ENCODE data around the gene TRIM75.
A peak's percentile ranks its signal among the peaks of the same experiment; 100 is the strongest.
"Not testable (repeated sequence)": the region's sequence is repeated elsewhere in the genome, so short reads cannot be mapped to it uniquely, and the experiment has no call there.

Gene TRIM75

DNA sequence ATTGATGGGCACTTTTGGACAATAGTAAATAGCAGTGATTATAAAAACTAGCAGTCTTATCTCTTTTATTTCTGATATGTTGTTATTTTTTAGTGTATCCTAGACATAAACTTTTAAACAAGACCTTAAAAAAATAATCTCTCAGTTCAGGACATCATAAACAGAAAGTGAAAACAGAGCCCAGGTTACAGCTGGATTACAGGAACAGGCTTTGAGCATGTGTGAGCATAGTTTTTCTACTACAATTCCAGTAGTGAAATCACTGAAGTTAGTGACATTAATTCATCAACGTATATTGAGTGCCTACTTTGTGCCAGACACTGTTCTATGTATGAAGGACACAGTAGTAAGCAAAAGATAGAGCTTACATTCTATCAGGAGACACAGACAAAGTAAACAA, 16.9 kb downstream of the TRIM75 start:
- no peak for DNase-seq
- in situ Hi-C loops (cut with MboI; ENCODE audit: low pct_unique_long_range_greater_than_20kb, low sequenced_read_pairs), result no loop called here

GRCh38 chr4:165073346-165073745, 19.7 kb downstream of the TRIM75 start:
- in situ Hi-C loops (cut with MboI; ENCODE audit: low pct_unique_long_range_greater_than_20kb, low sequenced_read_pairs); DNase-seq: not testable (repeated sequence)

DNA sequence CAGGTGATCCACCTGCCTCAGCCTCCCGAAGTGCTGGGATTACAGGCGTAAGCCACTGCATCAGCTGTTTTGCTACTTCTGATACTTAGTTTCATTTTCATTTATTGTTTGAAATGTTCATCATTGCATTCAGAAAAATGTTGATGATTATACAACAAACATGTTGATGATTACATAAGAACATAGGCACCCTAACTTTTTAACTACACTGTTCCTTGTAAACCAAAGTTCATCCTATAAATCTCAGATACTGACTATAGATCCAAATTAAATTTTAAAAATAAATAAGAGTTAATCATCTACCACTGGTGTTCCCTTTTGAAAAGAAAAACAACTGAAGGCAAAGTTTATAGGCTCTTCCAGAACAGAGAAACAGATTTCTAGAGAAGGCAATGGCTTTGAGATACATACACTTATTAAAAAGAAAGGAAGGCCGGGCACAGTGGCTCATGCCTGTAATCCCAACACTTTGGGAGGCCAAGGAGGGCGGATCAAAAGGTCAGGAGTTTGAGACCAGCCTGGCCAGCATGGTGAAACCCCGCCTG, 23.4 kb downstream of the TRIM75 start:
- in situ Hi-C loops (cut with MboI; ENCODE audit: low pct_unique_long_range_greater_than_20kb, low sequenced_read_pairs), result no loop called here
- DNase-seq, result no peak

GRCh38 chr4:165079476-165079875, 25.8 kb downstream of the TRIM75 start:
- peak; percentile 19 for DNase-seq
- in situ Hi-C loops (cut with MboI; ENCODE audit: low pct_unique_long_range_greater_than_20kb, low sequenced_read_pairs), result no loop called here

DNA sequence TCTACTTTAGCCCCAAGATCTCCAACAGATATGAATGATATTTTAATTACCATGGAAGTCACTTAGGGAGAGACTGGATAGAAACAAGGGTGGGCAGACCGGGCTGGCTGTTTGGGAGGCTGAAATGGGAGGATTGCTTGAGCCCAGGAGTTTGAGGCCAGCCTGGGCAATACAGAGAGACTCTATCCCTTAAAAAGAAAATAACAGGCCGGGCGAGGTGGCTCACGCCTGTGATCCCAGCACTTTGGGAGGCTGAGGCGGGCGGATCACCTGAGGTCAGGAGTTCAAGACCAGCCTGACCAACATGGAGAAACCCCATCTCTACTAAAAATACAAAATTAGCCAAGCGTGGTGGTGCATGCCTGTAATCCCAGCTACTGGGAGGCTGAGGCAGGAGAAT, 31.1 kb downstream of the TRIM75 start:
- DNase-seq; in situ Hi-C loops (cut with MboI; ENCODE audit: low pct_unique_long_range_greater_than_20kb, low sequenced_read_pairs): not testable (repeated sequence)

DNA sequence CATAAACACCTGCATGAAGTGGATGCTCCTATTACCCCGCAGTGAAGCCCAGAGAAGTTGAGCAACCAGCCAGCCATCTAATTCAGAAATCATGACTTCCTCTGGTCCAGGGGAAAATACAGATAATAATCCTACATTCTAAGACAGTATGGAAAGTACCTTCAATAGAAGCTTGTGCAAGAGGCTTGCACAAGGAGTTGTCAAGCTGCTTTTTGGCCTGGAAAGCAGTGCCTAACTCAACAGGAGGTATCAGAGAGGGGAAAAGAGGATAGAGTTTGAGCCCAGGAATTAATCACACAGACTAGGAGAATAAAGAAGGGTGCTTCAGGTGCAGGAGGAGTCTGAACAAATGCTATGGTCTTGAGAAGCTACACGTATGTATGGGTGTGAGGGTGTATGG, 32.3 kb downstream of the TRIM75 start:
- in situ Hi-C loops (cut with MboI; ENCODE audit: low pct_unique_long_range_greater_than_20kb, low sequenced_read_pairs), result no loop called here
- no peak for DNase-seq

DNA sequence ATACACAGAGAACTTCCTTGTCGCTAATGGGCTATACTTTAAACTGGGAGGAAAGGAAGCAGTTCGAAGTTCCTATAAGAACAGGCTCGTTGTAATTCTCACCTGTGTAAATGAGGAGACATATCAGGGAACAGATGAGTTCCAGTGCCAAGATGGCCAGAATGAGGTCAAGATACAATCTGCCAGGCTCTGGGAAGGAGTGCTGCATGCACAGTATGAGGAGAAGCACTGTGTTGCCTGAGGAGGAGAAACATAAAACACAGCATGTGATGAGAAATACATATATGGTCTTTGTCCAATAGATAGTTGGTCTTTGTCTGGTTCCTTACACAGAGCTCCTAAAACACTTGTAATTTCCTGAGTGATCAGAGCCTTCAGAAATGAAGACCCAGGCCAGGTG, 34.7 kb downstream of the TRIM75 start:
- in situ Hi-C loops (cut with MboI; ENCODE audit: low pct_unique_long_range_greater_than_20kb, low sequenced_read_pairs), result no loop called here

DNA sequence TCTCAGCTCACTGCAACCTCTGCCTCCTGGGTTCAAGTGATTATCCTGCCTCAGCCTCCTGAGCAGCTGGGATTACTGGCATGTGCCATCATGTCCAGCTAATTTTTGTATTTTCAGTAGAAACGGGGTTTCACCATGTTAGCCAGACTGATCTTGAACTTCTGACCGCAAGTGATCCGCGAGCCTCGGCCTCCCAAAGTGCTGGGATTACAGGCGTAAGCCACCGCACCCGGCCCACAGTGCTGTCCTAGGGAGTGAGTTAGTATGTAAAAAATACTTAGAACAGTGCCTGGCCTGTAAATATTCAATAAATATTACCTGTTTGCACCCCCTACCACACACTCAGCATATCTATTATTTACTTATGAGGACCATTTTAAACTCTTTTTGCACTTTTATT, 38.5 kb downstream of the TRIM75 start:
- in situ Hi-C loops (cut with MboI; ENCODE audit: low pct_unique_long_range_greater_than_20kb, low sequenced_read_pairs); DNase-seq: not testable (repeated sequence)

More for the DNA sequence above, 34.7 kb downstream of the TRIM75 start:
- no peak for DNase-seq

GRCh38 chr4:165094873-165095272, 41.2 kb downstream of the TRIM75 start:
- no peak for DNase-seq
- in situ Hi-C loops (cut with MboI; ENCODE audit: low pct_unique_long_range_greater_than_20kb, low sequenced_read_pairs), result no loop called here

GRCh38 chr4:165095291-165095690, 41.6 kb downstream of the TRIM75 start:
- DNase-seq, result no peak
- in situ Hi-C loops (cut with MboI; ENCODE audit: low pct_unique_long_range_greater_than_20kb, low sequenced_read_pairs), result no loop called here

GRCh38 chr4:165096776-165097175, 43.1 kb downstream of the TRIM75 start:
- DNase-seq, result peak; percentile 52
- in situ Hi-C loops (cut with MboI; ENCODE audit: low pct_unique_long_range_greater_than_20kb, low sequenced_read_pairs), result no loop called here

GRCh38 chr4:165101641-165102040, 48.0 kb downstream of the TRIM75 start:
- no peak for DNase-seq
- in situ Hi-C loops (cut with MboI; ENCODE audit: low pct_unique_long_range_greater_than_20kb, low sequenced_read_pairs), result no loop called here

DNA sequence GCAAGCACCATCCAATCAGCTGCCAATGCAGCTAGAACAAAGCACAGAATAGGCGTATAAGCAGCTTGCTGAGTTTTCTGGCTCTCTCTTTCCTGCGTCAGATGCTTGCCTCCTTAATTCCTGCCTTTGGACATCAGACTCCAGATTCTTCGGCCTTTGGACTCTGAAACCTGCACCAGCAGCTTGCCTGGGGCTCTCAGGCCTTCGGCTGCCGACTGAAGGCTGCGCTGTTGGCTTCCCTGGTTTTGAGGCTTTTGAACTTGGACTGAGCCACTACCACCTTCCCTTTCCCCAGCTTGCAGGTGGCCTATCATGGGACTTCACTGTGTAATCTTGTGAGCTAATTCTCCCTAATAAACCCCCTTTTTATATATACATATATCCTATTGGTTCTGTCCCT, 52.9 kb downstream of the TRIM75 start:
- in situ Hi-C loops (cut with MboI; ENCODE audit: low pct_unique_long_range_greater_than_20kb, low sequenced_read_pairs), result no loop called here
- DNase-seq, result no peak

Data from KBM-7 (cell line).